OCI-LY7 (cell line): Measurements from ENCODE around the gene PGF. TPM values are rescaled to one million over a fixed set of nuclear protein-coding genes. Genes with fewer than 3 reads are reported as not detected.

ENCODE experiments used
- BruUV-seq: library from RNA; stranded (reverse); fragments of 400-500 nt; replicated peaks from 2 replicates; lab custom pipeline; 2021; lab: Mats Ljungman, UMichigan
- CTCF ChIA-PET: fragments of 300-600 bp; sonication (Branson Sonifier 250); formaldehyde crosslinking; loops from one replicate; lab custom pipeline; 2022; ENCODE audit warnings: antibody characterized with exemption; ENCODE audit not compliant: unreplicated experiment; lab: Charles Lee
- POLR2A ChIA-PET: fragments of 300-600 bp; sonication (Branson Sonifier 250); formaldehyde crosslinking; loops from one replicate; lab custom pipeline; 2022; ENCODE audit warnings: antibody characterized with exemption; lab: Charles Lee
- DNase-seq: peaks from one replicate; pipeline ENCODE4 v3.0.0-alpha.2; 2015; ENCODE audit warnings: low spot score
- H2AFZ ChIP-seq: fragments of 200-600 bp; sonication (generic), shearing (Covaris generic); 2 replicates; pipeline ENCODE4 v1.6.1; 2014; ENCODE audit warnings: mild to moderate bottlenecking, antibody characterized with exemption, low read length, moderate library complexity
- H3K27ac ChIP-seq: fragments of 200-600 bp; sonication (generic); 2 replicates; pipeline ENCODE4 v1.5.1; 2014; ENCODE audit warnings: mixed run types, low read depth, mild to moderate bottlenecking, moderate library complexity, low read length, inconsistent platforms; ENCODE audit not compliant: poor library complexity, severe bottlenecking
- H3K36me3 ChIP-seq: fragments of 200-600 bp; sonication (generic); 2 replicates; pipeline ENCODE4 v1.6.1; 2014; ENCODE audit warnings: mild to moderate bottlenecking, antibody characterized with exemption, low read length, moderate library complexity, mixed read lengths; ENCODE audit not compliant: insufficient read depth
- H3K4me1 ChIP-seq: fragments of 200-600 bp; sonication (generic); 2 replicates; pipeline ENCODE4 v1.5.1; 2014; ENCODE audit warnings: mild to moderate bottlenecking, low read length; ENCODE audit not compliant: insufficient read depth, poor library complexity, severe bottlenecking
- H3K4me2 ChIP-seq: fragments of 200-600 bp; sonication (generic); 2 replicates; pipeline ENCODE4 v1.6.1; 2014; ENCODE audit warnings: mild to moderate bottlenecking, low read length
- H3K4me3 ChIP-seq: fragments of 200-600 bp; sonication (generic); 2 replicates; pipeline ENCODE4 v1.5.1; 2014; ENCODE audit warnings: mild to moderate bottlenecking, low read depth, low read length; ENCODE audit not compliant: poor library complexity, severe bottlenecking
- H3K79me2 ChIP-seq: fragments of 200-600 bp; sonication (generic); 2 replicates; pipeline ENCODE4 v1.6.1; 2016; ENCODE audit warnings: low read depth, mild to moderate bottlenecking, low read length, moderate library complexity, mixed read lengths; ENCODE audit not compliant: insufficient read depth
- H3K9me2 ChIP-seq: fragments of 200-600 bp; sonication (generic); 2 replicates; pipeline ENCODE4 v1.6.1; 2016; ENCODE audit warnings: mild to moderate bottlenecking, low read length, mixed read lengths; ENCODE audit not compliant: insufficient read depth
- H3K9me3 ChIP-seq: fragments of 200-600 bp; sonication (generic); 2 replicates; pipeline ENCODE4 v1.6.1; 2014; ENCODE audit warnings: mild to moderate bottlenecking, mixed run types, low read length, mixed read lengths
- H4K20me1 ChIP-seq: fragments of 200-600 bp; sonication (generic); 2 replicates; pipeline ENCODE4 v1.6.1; 2014; ENCODE audit warnings: mild to moderate bottlenecking, antibody characterized with exemption, low read length, moderate library complexity, mixed read lengths; ENCODE audit not compliant: insufficient read depth
- CTCF ChIP-seq: fragments of 200-600 bp; sonication (generic); conservative IDR thresholded peaks from 2 replicates; pipeline ENCODE4 v1.5.1; 2014; ENCODE audit warnings: mild to moderate bottlenecking, antibody characterized with exemption, low read length, moderate library complexity, mixed read lengths
- EZH2phosphoT487 ChIP-seq: fragments of 200-600 bp; sonication (generic); IDR thresholded peaks from 2 replicates; pipeline ENCODE4 v1.6.1; 2018; ENCODE audit warnings: low read depth, borderline replicate concordance, mild to moderate bottlenecking, mixed run types, antibody characterized with exemption, low read length, moderate library complexity, mixed read lengths
- intact Hi-C: fragments of 100-400 bp; cut with micrococcal nuclease; formaldehyde crosslinking; loops from one replicate; pipeline ENCODE4 v1.10.0; 2022; ENCODE audit not compliant: unreplicated experiment
- total RNA-seq, 2 experiments: library from RNA; depleted of rRNA in 1 of 2; stranded (reverse); fragments of >200 nt in 1 of 2; shearing (Covaris generic) in 1 of 2; gene quantifications; 2 replicates each; pipeline ENCODE4 v1.2.3, GENCODE V29; 2014 to 2022

Gene PGF
- total RNA-seq, 2 experiments from 2014 or later, result 0.09 to 0.19 TPM

DNA sequence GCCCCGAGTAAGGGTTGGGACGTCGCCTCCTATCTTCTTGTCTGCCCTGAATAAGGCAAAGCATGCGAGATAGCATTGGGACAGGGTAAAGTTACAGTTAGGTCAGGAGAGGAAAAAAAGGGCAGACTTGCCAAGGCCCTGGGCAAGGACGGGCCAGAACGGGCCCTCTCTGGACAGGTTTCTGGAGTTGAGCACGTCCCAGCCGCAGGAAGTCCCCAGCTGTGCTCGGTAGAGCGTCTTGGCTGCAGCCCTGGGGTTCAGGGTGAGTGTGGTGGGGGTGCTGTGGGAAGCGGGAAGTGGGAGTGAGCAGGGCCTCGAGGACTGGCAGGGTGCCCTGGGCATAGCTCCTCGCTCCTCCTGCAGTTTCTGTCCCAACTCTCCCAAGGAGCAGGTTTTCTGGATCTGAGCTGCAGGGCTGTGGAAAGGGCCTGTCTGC, 37.7 kb downstream of the PGF start:
- intact Hi-C loops, result no loop called here
- POLR2A ChIA-PET, result no interaction called here
- no peak for DNase-seq
- no peak overlapping the region for H3K4me3 ChIP-seq
- H4K20me1 ChIP-seq, result no peaks in the 10 kb centered on the region
- no peak overlapping the region for H3K4me2 ChIP-seq
- CTCF ChIA-PET, result no interaction called here
- no TSS peak for BruUV-seq
- no peaks in the 10 kb centered on the region for H3K79me2 ChIP-seq
- H2AFZ ChIP-seq, result no peak overlapping the region
- no peaks in the 10 kb centered on the region for H3K9me3 ChIP-seq
- H3K36me3 ChIP-seq, result no peaks in the 10 kb centered on the region
- H3K9me2 ChIP-seq, result no peaks in the 10 kb centered on the region
- TF ChIP-seq EZH2phosphoT487 (no peak), CTCF (no peak)
- peaks cover 6% of the 10 kb centered on the region for H3K4me1 ChIP-seq
- no peak overlapping the region for H3K27ac ChIP-seq

- ChIA-PET POLR2A (interaction anchor here (0.6 to 0.8 kb wide), 2 partner anchors 13 to 575 kb away, joined by 3 to 4 read pairs; no protein-coding TSS in a partner anchor), CTCF (interaction anchor here (0.5 kb wide), 1 partner anchor 39 kb away, joined by 3 read pairs; no protein-coding TSS in a partner anchor)
- TF ChIP-seq CTCF, result no peak
- TF ChIP-seq EZH2phosphoT487, result no peak
- Histone ChIP-seq H3K9me3 (no peaks in the 10 kb centered on the region), H3K9me2 (no peaks in the 10 kb centered on the region), H3K79me2 (no peaks in the 10 kb centered on the region), H3K4me2 (no peak overlapping the region), H4K20me1 (no peaks in the 10 kb centered on the region), H3K4me1 (peaks cover 1% of the 10 kb centered on the region), H3K27ac (no peak overlapping the region), H3K4me3 (no peak overlapping the region), H3K36me3 (no peaks in the 10 kb centered on the region), H2AFZ (no peak overlapping the region)
- intact Hi-C loops, result no loop called here
- no peak for DNase-seq
- BruUV-seq, result no TSS peak
These were observed 38.2 kb downstream of the PGF start for GRCh38 chr14:74917178-74917543.

DNA sequence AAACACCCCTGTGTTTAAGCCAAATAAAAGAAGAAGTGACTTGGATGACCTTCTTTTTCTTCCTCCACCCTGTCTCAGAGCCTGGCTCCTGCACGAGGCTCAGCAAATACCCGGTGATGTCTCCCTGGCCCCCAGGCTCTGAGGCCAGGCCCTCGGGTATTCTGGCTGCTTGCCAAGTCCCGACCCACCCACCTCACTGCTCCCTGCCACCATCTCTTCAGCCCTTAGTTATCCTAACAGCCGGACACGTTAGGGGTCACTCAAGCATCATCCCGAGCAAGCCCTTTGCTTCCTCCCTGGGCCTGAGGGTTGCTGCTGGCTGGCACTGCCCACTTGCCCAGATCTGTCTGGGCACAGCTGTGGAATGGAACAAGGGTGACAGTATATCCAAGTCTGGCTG, 39.6 kb downstream of the PGF start:
- no peak overlapping the region for H2AFZ ChIP-seq
- no peak overlapping the region for H3K4me3 ChIP-seq
- DNase-seq, result no peak
- no peaks in the 10 kb centered on the region for H3K9me3 ChIP-seq
- H4K20me1 ChIP-seq, result no peaks in the 10 kb centered on the region
- intact Hi-C loops, result no loop called here
- ChIA-PET POLR2A (no interaction called here), CTCF (interaction anchor here (0.5 kb wide), 1 partner anchor 702 kb away, joined by 3 read pairs; no protein-coding TSS in a partner anchor)
- no peak overlapping the region for H3K27ac ChIP-seq
- H3K9me2 ChIP-seq, result no peaks in the 10 kb centered on the region
- no peak overlapping the region for H3K4me2 ChIP-seq
- TF ChIP-seq EZH2phosphoT487 (no peak), CTCF (no peak)
- no peaks in the 10 kb centered on the region for H3K4me1 ChIP-seq
- H3K79me2 ChIP-seq, result no peaks in the 10 kb centered on the region
- BruUV-seq, result no TSS peak
- no peaks in the 10 kb centered on the region for H3K36me3 ChIP-seq
